BLaER1 treated with 17β-estradiol and CSF1 and Interleukin-3, amounts not matched to agents 10 nM and 100 nM (cell line): ENCODE results near the gene SLC10A3.

Experiments
- H3K27ac ChIP-seq, 11 experiments: shearing (Covaris generic); formaldehyde crosslinking; 2 replicates each; pipeline ENCODE4 v1.8.1; 2022
- H3K27me3 ChIP-seq, 11 experiments: shearing (Covaris generic); formaldehyde crosslinking; 2 replicates each; pipeline ENCODE4 v1.8.1; 2022
- H3K36me3 ChIP-seq, 11 experiments: shearing (Covaris generic); formaldehyde crosslinking; 2 replicates each; pipeline ENCODE4 v1.8.1; 2022
- H3K4me1 ChIP-seq, 10 experiments: shearing (Covaris generic); formaldehyde crosslinking; 2 replicates each; pipeline ENCODE4 v1.8.1; 2022
- H3K4me2 ChIP-seq, 11 experiments: shearing (Covaris generic); formaldehyde crosslinking; 2 replicates each; pipeline ENCODE4 v1.8.1; 2022
- H3K4me3 ChIP-seq, 10 experiments: shearing (Covaris generic); formaldehyde crosslinking; 2 replicates each; pipeline ENCODE4 v1.8.1; 2022
- H3K9ac ChIP-seq, 11 experiments: shearing (Covaris generic); formaldehyde crosslinking; 2 replicates each; pipeline ENCODE4 v1.8.1; 2022
- H3K9me3 ChIP-seq, 11 experiments: shearing (Covaris generic); formaldehyde crosslinking; replicated peaks in 1 of 11; 2 replicates each; pipeline ENCODE4 v1.8.1; 2022
- H4K20me1 ChIP-seq, 11 experiments: shearing (Covaris generic); formaldehyde crosslinking; 2 replicates each; pipeline ENCODE4 v1.8.1; 2022
- Cebpa-rat ChIP-seq, 11 experiments: shearing (Covaris generic); IDR thresholded peaks; 2 replicates each; pipeline ENCODE4 v1.8.1; 2022

SLC10A3 gene

GRCh38 chrX:154526901-154527675 lies 36.7 kb upstream of the SLC10A3 start:
- H4K20me1 ChIP-seq: peaks cover 0 to 23% (median 6%) of the 10 kb centered on the region in 11 experiments; a peak in 9 of 22 replicates
- TF ChIP-seq Cebpa-rat (IDR thresholded peaks at IDR 0.05): no peak
- peaks cover 0 to 17% (median 5%) of the 10 kb centered on the region in 11 experiments; a peak in 10 of 22 replicates for H3K36me3 ChIP-seq
- H3K4me2 ChIP-seq: peak overlapping the region; percentile 19 to 69 (median 58); a peak in 21 of 22 replicates
- H3K9ac ChIP-seq: peak overlapping the region; percentile 23 to 59 (median 52); a peak in 18 of 22 replicates
- peaks cover 47 to 88% (median 81%) of the 10 kb centered on the region in 11 experiments for H3K27me3 ChIP-seq
- H3K4me3 ChIP-seq: peak overlapping the region in 2 of 10 experiments; percentile 30 to 41; a peak in 1 of 20 replicates
- H3K27ac ChIP-seq: peak overlapping the region; percentile 11 to 63 (median 53); a peak in 19 of 22 replicates
- peaks cover 8 to 25% (median 17%) of the 10 kb centered on the region in 10 experiments; a peak in 18 of 20 replicates for H3K4me1 ChIP-seq
- H3K9me3 ChIP-seq: no peaks in the 10 kb centered on the region

- H3K27ac ChIP-seq: no peak overlapping the region; a peak in 1 of 22 replicates
- H3K4me1 ChIP-seq: peaks cover 8 to 25% (median 17%) of the 10 kb centered on the region in 10 experiments; a peak in 18 of 20 replicates
- TF ChIP-seq Cebpa-rat (IDR thresholded peaks at IDR 0.05): peak in 7 of 11 experiments; percentile 15 to 79 (median 49); a peak in 7 of 22 replicates
- no peak overlapping the region for H3K4me3 ChIP-seq
- H3K27me3 ChIP-seq: peaks cover 47 to 88% (median 80%) of the 10 kb centered on the region in 11 experiments
- peaks cover 0 to 11% (median under 1%) of the 10 kb centered on the region in 11 experiments; a peak in 6 of 22 replicates for H3K36me3 ChIP-seq
- H3K4me2 ChIP-seq: peak overlapping the region in 2 of 11 experiments; percentile 9 to 12; a peak in 2 of 22 replicates
- H3K9ac ChIP-seq: no peak overlapping the region
- peaks cover 0 to 18% (median 3%) of the 10 kb centered on the region in 11 experiments; a peak in 8 of 22 replicates for H4K20me1 ChIP-seq
- no peaks in the 10 kb centered on the region for H3K9me3 ChIP-seq
Measured at GRCh38 chrX:154525606-154526490, 35.4 kb upstream of the SLC10A3 start.

GRCh38 chrX:154519389-154519788 lies 29.0 kb upstream of the SLC10A3 start:
- H3K27ac ChIP-seq: no peak overlapping the region
- H4K20me1 ChIP-seq: no peaks in the 10 kb centered on the region
- peaks cover 5 to 29% (median 20%) of the 10 kb centered on the region in 11 experiments; a peak in 16 of 22 replicates for H3K9me3 ChIP-seq
- H3K36me3 ChIP-seq: no peaks in the 10 kb centered on the region
- peaks cover 8 to 72% (median 54%) of the 10 kb centered on the region in 11 experiments for H3K27me3 ChIP-seq
- H3K4me2 ChIP-seq: no peak overlapping the region
- no peak overlapping the region for H3K9ac ChIP-seq
- TF ChIP-seq Cebpa-rat (IDR thresholded peaks at IDR 0.05): no peak
- no peak overlapping the region for H3K4me3 ChIP-seq
- H3K4me1 ChIP-seq: peaks cover 12 to 19% (median 16%) of the 10 kb centered on the region in 10 experiments

- Histone ChIP-seq H3K4me3 (peak overlapping the region in 2 of 10 experiments; percentile 67 to 69; a peak in 2 of 20 replicates), H3K27ac (peak overlapping the region in 9 of 11 experiments; percentile 57 to 92 (median 84); a peak in 18 of 22 replicates), H3K9me3 (peaks cover 5 to 37% (median 20%) of the 10 kb centered on the region in 11 experiments; a peak in 16 of 22 replicates), H3K27me3 (peaks cover 8 to 65% (median 45%) of the 10 kb centered on the region in 11 experiments; a peak in 20 of 22 replicates), H3K9ac (peak overlapping the region in 9 of 11 experiments; percentile 55 to 93 (median 88); a peak in 14 of 22 replicates), H3K4me1 (peaks cover 15 to 37% (median 29%) of the 10 kb centered on the region in 10 experiments), H3K4me2 (peak overlapping the region; percentile 50 to 84 (median 72); a peak in 20 of 22 replicates), H4K20me1 (peaks cover 0 to 7% (median 0%) of the 10 kb centered on the region in 11 experiments; a peak in 1 of 22 replicates), H3K36me3 (no peaks in the 10 kb centered on the region; a peak in 1 of 22 replicates)
- no peak for TF ChIP-seq Cebpa-rat (IDR thresholded peaks at IDR 0.05)
Measured at GRCh38 chrX:154517101-154517781, 26.8 kb upstream of the SLC10A3 start.

- Histone ChIP-seq H3K36me3 (no peaks in the 10 kb centered on the region; a peak in 1 of 22 replicates), H3K4me3 (peak overlapping the region; percentile 58 to 81 (median 70)), H3K9me3 (peaks cover 5 to 37% (median 20%) of the 10 kb centered on the region in 11 experiments; a peak in 16 of 22 replicates), H3K4me2 (peak overlapping the region; percentile 50 to 84 (median 72)), H3K27me3 (peaks cover 8 to 65% (median 42%) of the 10 kb centered on the region in 11 experiments; a peak in 20 of 22 replicates), H3K4me1 (peaks cover 18 to 43% (median 35%) of the 10 kb centered on the region in 10 experiments), H4K20me1 (peaks cover 0 to 8% (median 0%) of the 10 kb centered on the region in 11 experiments; a peak in 1 of 22 replicates), H3K9ac (peak overlapping the region; percentile 55 to 93 (median 88)), H3K27ac (peak overlapping the region; percentile 32 to 92 (median 78); a peak in 21 of 22 replicates)
- peak in 3 of 11 experiments; percentile 19 to 48 (median 32); a peak in 1 of 22 replicates for TF ChIP-seq Cebpa-rat (IDR thresholded peaks at IDR 0.05)
Measured at GRCh38 chrX:154516656-154517100, 26.2 kb upstream of the SLC10A3 start.

- peak within 1 kb of the TSS; percentile 84 to 93 (median 91) for H3K9ac ChIP-seq
- peak within 1 kb of the TSS; percentile 58 to 81 (median 70) for H3K4me3 ChIP-seq
- peaks cover 0 to 14% (median 0%) of the 10 kb centered on the region in 11 experiments; a peak in 1 of 22 replicates for H4K20me1 ChIP-seq
- H3K36me3 ChIP-seq: no peaks in the 10 kb centered on the region; a peak in 1 of 22 replicates
- no peak for TF ChIP-seq Cebpa-rat (IDR thresholded peaks at IDR 0.05)
- H3K27ac ChIP-seq: peak within 1 kb of the TSS; percentile 79 to 92 (median 88)
- peaks cover 5 to 37% (median 20%) of the 10 kb centered on the region in 11 experiments; a peak in 16 of 22 replicates for H3K9me3 ChIP-seq
- peaks cover 8 to 71% (median 47%) of the 10 kb centered on the region in 11 experiments; a peak in 20 of 22 replicates for H3K27me3 ChIP-seq
- H3K4me1 ChIP-seq: peaks cover 22 to 49% (median 40%) of the 10 kb centered on the region in 10 experiments
- H3K4me2 ChIP-seq: peak within 1 kb of the TSS; percentile 65 to 87 (median 82)
Measured at GRCh38 chrX:154515966-154516655, 25.7 kb upstream of the SLC10A3 start, which contains the start of gene FAM3A. Gene FAM3A, minus strand, starts transcription at chrX:154516232. Its CDS starts 460 bp downstream, at chrX:154515772.
